ENCODE data around the gene RAB9A.
"Not testable (repeated sequence)": the region's sequence is repeated elsewhere in the genome, so short reads cannot be mapped to it uniquely, and the experiment has no call there.

RAB9A gene

GRCh38 chrX:13688958-13689740 lies at the start of gene RAB9A:
RAB9A (plus strand) TSS chrX:13689128; CDS start chrX:13708747, 19,619 bp downstream.
- DNase-seq: no peak

GRCh38 chrX:13641684-13642083 lies 47.2 kb upstream of the RAB9A start:
- DNase-seq: not testable (repeated sequence)

- DNase-seq: no peak
Measured at GRCh38 chrX:13645464-13646153, 43.3 kb upstream of the RAB9A start.

- peak; percentile 42 for DNase-seq
Measured at GRCh38 chrX:13646154-13646549, 42.8 kb upstream of the RAB9A start.

GRCh38 chrX:13647709-13648212 lies 41.2 kb upstream of the RAB9A start:
- no peak for DNase-seq

- not testable (repeated sequence) for DNase-seq
Measured at GRCh38 chrX:13648336-13648735, 40.6 kb upstream of the RAB9A start.

- DNase-seq: no peak
Measured at GRCh38 chrX:13649838-13650237, 39.1 kb upstream of the RAB9A start.

GRCh38 chrX:13650318-13650717 lies 38.6 kb upstream of the RAB9A start:
- no peak for DNase-seq

- DNase-seq: no peak
Measured at GRCh38 chrX:13651150-13651549, 37.8 kb upstream of the RAB9A start.

GRCh38 chrX:13652287-13652793 lies 36.6 kb upstream of the RAB9A start:
- DNase-seq: peak; percentile 63

GRCh38 chrX:13652850-13653693 lies 35.9 kb upstream of the RAB9A start, which contains the start of gene TCEANC:
TCEANC (plus strand) TSS chrX:13653141; CDS start chrX:13662509, 9,368 bp downstream.
- DNase-seq: peak; percentile 78

- DNase-seq: no peak
Measured at GRCh38 chrX:13654116-13654515, 34.8 kb upstream of the RAB9A start.

- no peak for DNase-seq
Measured at GRCh38 chrX:13655674-13656073, 33.3 kb upstream of the RAB9A start.

GRCh38 chrX:13658602-13659001 lies 30.3 kb upstream of the RAB9A start:
- peak; percentile 2 for DNase-seq

- DNase-seq: no peak
Measured at GRCh38 chrX:13659063-13659462, 29.9 kb upstream of the RAB9A start.

GRCh38 chrX:13661735-13662288 lies 27.1 kb upstream of the RAB9A start:
- no peak for DNase-seq

GRCh38 chrX:13662355-13662791 lies 26.6 kb upstream of the RAB9A start:
- no peak for DNase-seq

- DNase-seq: no peak
Measured at GRCh38 chrX:13664020-13664419, 24.9 kb upstream of the RAB9A start.

GRCh38 chrX:13666836-13667235 lies 22.1 kb upstream of the RAB9A start:
- DNase-seq: no peak

- DNase-seq: no peak
Measured at GRCh38 chrX:13667919-13668318, 21.0 kb upstream of the RAB9A start.

- DNase-seq: peak; percentile 92
Measured at GRCh38 chrX:13669246-13669737, 19.6 kb upstream of the RAB9A start.

- DNase-seq: not testable (repeated sequence)
Measured at GRCh38 chrX:13669755-13670154, 19.2 kb upstream of the RAB9A start.

Measured in kidney glomerular epithelial cell (primary cell).